ENCODE data around the gene CYTL1.

DNA sequence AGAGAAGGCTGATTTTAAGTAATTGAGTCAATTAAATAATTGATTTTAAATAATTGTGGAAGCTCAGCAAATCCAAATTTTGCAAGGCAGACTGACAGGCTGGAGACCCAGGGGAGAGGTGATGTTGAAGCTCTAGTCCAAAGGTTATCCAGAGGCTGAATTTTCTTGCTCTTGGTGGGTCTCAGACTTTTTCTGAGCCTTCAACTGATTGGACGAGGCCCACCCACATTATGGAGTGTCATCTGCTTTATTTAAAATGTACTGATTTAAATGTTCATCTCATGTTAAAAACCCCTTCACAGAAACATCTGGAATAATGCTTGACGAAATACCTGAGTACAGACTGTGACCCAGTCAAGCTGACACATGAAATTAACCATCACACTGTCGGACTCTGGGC is 11.7 kb upstream of the CYTL1 start:
- TF ChIP-seq POLR2A (IDR thresholded peaks at IDR 0.05; ENCODE audit: low read length) (no peak), GATA1 (IDR thresholded peaks at IDR 0.05; ENCODE audit: low read depth, low read length) (no peak)

Measured in erythroblast (primary cell).